ENCODE data around the gene CYP4F11. TPM values are rescaled to one million over a fixed set of nuclear protein-coding genes. Genes with fewer than 3 reads are reported as not detected.

Gene CYP4F11
- total and polyA plus RNA-seq, 2 of the 4 experiments (the other 2 are of a cell fraction), result not detected

DNA sequence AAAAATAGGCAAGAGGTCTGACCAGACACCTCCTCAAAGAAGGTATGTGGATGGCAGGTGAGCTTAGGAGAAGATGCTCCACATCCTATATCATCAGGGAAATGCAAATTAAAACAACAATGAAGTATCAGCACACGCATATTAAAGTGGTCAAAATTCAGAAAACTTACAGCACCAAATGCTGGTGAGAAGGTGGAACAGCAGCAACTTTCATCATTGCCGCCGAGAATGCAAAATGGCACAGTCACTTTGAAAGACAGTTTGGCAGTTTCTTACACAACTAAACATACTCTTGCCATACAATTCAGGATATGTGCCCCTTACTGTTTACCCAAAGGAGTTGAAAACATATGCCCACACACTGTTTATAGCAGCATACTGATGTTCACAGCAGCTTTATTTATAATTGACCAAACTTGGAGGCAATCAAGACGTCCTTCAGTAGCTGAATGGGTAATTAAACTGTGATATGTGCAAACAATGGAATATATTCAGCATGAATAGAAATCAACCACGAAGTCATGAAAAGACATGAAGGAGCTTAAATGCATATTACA is 37.0 kb upstream of the CYP4F11 start:
- Histone ChIP-seq H2AFZ (replicated peaks; ENCODE audit: low read length, poor library complexity) (no peak overlapping the region), H3K4me3 (ENCODE audit: insufficient read depth, low read depth, low read length) (no peak overlapping the region), H2BK15ac (ENCODE audit: low read depth, low read length) (no peak overlapping the region), H2AK5ac (ENCODE audit: low read depth, low read length) (no peak overlapping the region), H3K9me1 (ENCODE audit: insufficient read depth, low read length) (no peaks in the 10 kb centered on the region), H3K27me3 (ENCODE audit: control insufficient read depth, insufficient read depth, low read length) (no peaks in the 10 kb centered on the region), H2BK20ac (ENCODE audit: low read depth, low read length) (no peak overlapping the region), H3K56ac (ENCODE audit: extremely low read depth, insufficient read depth, low read length) (no peak overlapping the region), H3K9me3 (ENCODE audit: control insufficient read depth, insufficient read depth, low read length) (no peaks in the 10 kb centered on the region), H3K14ac (replicated peaks; ENCODE audit: low read depth, low read length) (no peak overlapping the region), H3K27ac (ENCODE audit: insufficient read depth, low read length) (no peak overlapping the region), H3K4me2 (ENCODE audit: low read depth, low read length) (no peak overlapping the region), H3K23ac (ENCODE audit: low read depth, low read length) (no peak overlapping the region), H4K20me1 (ENCODE audit: insufficient read depth, low read length) (no peaks in the 10 kb centered on the region), H4K8ac (ENCODE audit: low read depth in 2 of 2, low read length in 2 of 2) (no peak overlapping the region), H3K79me1 (ENCODE audit: low read depth in 1 of 2, low read length in 2 of 2) (no peaks in the 10 kb centered on the region), H3K4ac (ENCODE audit: low read depth, low read length) (no peak overlapping the region), H4K5ac (ENCODE audit: low read depth, low read length) (no peak overlapping the region), H3K9ac (ENCODE audit: low read depth, low read length) (no peak overlapping the region), H2BK120ac (ENCODE audit: low read depth, low read length) (no peak overlapping the region), H3K36me3 (ENCODE audit: control insufficient read depth, insufficient read depth, low read length) (no peaks in the 10 kb centered on the region), H2AK9ac (replicated peaks; ENCODE audit: low read depth, low read length, poor library complexity) (no peak overlapping the region), H4K91ac (ENCODE audit: insufficient read depth, low read depth, low read length) (no peak overlapping the region), H2BK5ac (ENCODE audit: low read depth, low read length, poor library complexity, severe bottlenecking) (no peak overlapping the region), H3K4me1 (ENCODE audit: control insufficient read depth, insufficient read depth, low read length) (no peaks in the 10 kb centered on the region), H3K18ac (ENCODE audit: low read depth, low read length) (no peak overlapping the region)
- POLR2A ChIA-PET (ENCODE audit: unreplicated experiment), result no interaction called here
- no peak for DNase-seq
- intact Hi-C loops (cut with micrococcal nuclease) (no loop called here), dilution Hi-C loops (cut with HindIII; ENCODE audit: low sequenced_read_pairs, unreplicated experiment) (no loop called here), in situ Hi-C loops (cut with MboI; ENCODE audit: low sequenced_read_pairs) (no loop called here)
- CTCF ChIA-PET, result interaction anchor here (1.6 kb wide), 1 partner anchor 13 kb away, joined by 5 read pairs; no protein-coding TSS in a partner anchor
- BruUV-seq (replicated peaks), result no TSS peak
- no CpG with 5 or more reads among the region's 5 CpGs for WGBS, 2 experiments (ENCODE audit: extremely low coverage in 2 of 2, insufficient read length in 1 of 2)
- TF ChIP-seq SMC3 (IDR thresholded peaks at IDR 0.05; ENCODE audit: low read depth, low read length), result no peak
- TF ChIP-seq RCOR1 (IDR thresholded peaks at IDR 0.05; ENCODE audit: insufficient replicate concordance, low read length), result no peak
- TF ChIP-seq POLR2A (IDR thresholded peaks at IDR 0.05; ENCODE audit: low read depth, low read length), result no peak
- no peak for TF ChIP-seq CEBPB (IDR thresholded peaks at IDR 0.05; ENCODE audit: low read depth, low read length)
- TF ChIP-seq, protein P1, sequence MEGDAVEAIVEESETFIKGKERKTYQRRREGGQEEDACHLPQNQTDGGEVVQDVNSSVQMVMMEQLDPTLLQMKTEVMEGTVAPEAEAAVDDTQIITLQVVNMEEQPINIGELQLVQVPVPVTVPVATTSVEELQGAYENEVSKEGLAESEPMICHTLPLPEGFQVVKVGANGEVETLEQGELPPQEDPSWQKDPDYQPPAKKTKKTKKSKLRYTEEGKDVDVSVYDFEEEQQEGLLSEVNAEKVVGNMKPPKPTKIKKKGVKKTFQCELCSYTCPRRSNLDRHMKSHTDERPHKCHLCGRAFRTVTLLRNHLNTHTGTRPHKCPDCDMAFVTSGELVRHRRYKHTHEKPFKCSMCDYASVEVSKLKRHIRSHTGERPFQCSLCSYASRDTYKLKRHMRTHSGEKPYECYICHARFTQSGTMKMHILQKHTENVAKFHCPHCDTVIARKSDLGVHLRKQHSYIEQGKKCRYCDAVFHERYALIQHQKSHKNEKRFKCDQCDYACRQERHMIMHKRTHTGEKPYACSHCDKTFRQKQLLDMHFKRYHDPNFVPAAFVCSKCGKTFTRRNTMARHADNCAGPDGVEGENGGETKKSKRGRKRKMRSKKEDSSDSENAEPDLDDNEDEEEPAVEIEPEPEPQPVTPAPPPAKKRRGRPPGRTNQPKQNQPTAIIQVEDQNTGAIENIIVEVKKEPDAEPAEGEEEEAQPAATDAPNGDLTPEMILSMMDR (conservative IDR thresholded peaks at IDR 0.05; ENCODE audit: low read depth, low read length), result no peak
- TF ChIP-seq, protein P2, sequence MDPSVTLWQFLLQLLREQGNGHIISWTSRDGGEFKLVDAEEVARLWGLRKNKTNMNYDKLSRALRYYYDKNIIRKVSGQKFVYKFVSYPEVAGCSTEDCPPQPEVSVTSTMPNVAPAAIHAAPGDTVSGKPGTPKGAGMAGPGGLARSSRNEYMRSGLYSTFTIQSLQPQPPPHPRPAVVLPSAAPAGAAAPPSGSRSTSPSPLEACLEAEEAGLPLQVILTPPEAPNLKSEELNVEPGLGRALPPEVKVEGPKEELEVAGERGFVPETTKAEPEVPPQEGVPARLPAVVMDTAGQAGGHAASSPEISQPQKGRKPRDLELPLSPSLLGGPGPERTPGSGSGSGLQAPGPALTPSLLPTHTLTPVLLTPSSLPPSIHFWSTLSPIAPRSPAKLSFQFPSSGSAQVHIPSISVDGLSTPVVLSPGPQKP (IDR thresholded peaks at IDR 0.05; ENCODE audit: borderline replicate concordance, low read depth, low read length), result no peak
- no peak for TF ChIP-seq BHLHE40 (IDR thresholded peaks at IDR 0.05; ENCODE audit: low read depth, low read length)
- no peak for TF ChIP-seq MAZ (IDR thresholded peaks at IDR 0.05; ENCODE audit: borderline replicate concordance, low read depth, low read length)
- TF ChIP-seq MXI1 (IDR thresholded peaks at IDR 0.05; ENCODE audit: borderline replicate concordance, low read depth, low read length), result no peak
- no peak for TF ChIP-seq FOS (IDR thresholded peaks at IDR 0.05; ENCODE audit: low read depth, low read length)
- TF ChIP-seq RFX5 (IDR thresholded peaks at IDR 0.05; ENCODE audit: low read depth, low read length), result no peak
- ATAC-seq (ENCODE audit: low read depth), result no peak

All from IMR-90 (cell line).